Progenitor cell of endocrine pancreas (in vitro differentiated cells): ENCODE data around the gene NEK4. TPM values are rescaled to one million over a fixed set of nuclear protein-coding genes. Genes with fewer than 3 reads are reported as not detected.

Experiments used
- DNase-seq: peaks from one replicate; pipeline ENCODE4 v3.0.0; 2021; ENCODE audit warnings: low spot score; ENCODE audit not compliant: unreplicated experiment
- H3K27ac Mint-ChIP-seq: 2 replicates; pipeline ENCODE4 v1.8.0; 2021; ENCODE audit warnings: mild to moderate bottlenecking, moderate library complexity, mixed read lengths
- H3K27me3 Mint-ChIP-seq: 2 replicates; pipeline ENCODE4 v1.8.0; 2021; ENCODE audit warnings: mixed read lengths
- H3K36me3 Mint-ChIP-seq: 2 replicates; pipeline ENCODE4 v1.8.0; 2022; ENCODE audit warnings: mixed read lengths; ENCODE audit not compliant: insufficient read depth
- H3K4me1 Mint-ChIP-seq: 2 replicates; pipeline ENCODE4 v1.8.0; 2021; ENCODE audit warnings: low read depth, mixed read lengths
- H3K4me3 Mint-ChIP-seq: 2 replicates; pipeline ENCODE4 v1.8.0; 2021; ENCODE audit warnings: low read depth, mild to moderate bottlenecking, moderate library complexity, mixed read lengths
- H3K9me3 Mint-ChIP-seq: 2 replicates; pipeline ENCODE4 v1.8.0; 2021; ENCODE audit warnings: low read depth, mixed read lengths
- total RNA-seq: library from RNA; stranded (reverse); gene quantifications from 2 replicates; pipeline ENCODE4 v1.2.1, GENCODE V29; 2021
- TF ChIP-seq, protein P1 (sequence below): fragments of 200-600 bp; sonication (generic); IDR thresholded peaks from one replicate; pipeline ENCODE4 v1.5.0; 2021; ENCODE audit warnings: antibody characterized with exemption, mild to moderate bottlenecking; ENCODE audit not compliant: unreplicated experiment

Gene NEK4
- total RNA-seq, 1 donor from 2014 or later: 51.1 TPM

DNA sequence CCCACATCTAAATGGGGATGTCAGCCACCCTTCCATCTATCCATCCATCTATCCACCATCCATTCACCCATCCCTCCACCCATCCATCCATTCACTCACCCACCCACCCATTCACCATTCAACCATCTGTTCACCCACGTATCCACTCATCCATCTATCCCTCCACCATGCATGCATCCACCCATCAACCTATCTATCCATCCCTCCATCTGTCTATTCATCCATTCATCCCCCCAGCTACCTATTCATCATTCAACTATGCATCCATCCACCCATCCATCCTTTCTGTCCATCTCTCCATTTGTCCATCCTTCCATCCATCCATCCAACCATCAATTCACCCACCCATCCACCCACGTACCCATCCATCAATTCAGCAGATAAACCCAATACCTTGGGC, 38.4 kb upstream of the NEK4 start:
- Mint-ChIP-seq H3K9me3 (no peaks in the 10 kb centered on the region), H3K27ac (no peak overlapping the region), H3K27me3 (peaks cover 3% of the 10 kb centered on the region), H3K4me3 (no peak overlapping the region), H3K36me3 (no peaks in the 10 kb centered on the region), H3K4me1 (no peaks in the 10 kb centered on the region)
- no peak for DNase-seq
- TF ChIP-seq, protein P1, sequence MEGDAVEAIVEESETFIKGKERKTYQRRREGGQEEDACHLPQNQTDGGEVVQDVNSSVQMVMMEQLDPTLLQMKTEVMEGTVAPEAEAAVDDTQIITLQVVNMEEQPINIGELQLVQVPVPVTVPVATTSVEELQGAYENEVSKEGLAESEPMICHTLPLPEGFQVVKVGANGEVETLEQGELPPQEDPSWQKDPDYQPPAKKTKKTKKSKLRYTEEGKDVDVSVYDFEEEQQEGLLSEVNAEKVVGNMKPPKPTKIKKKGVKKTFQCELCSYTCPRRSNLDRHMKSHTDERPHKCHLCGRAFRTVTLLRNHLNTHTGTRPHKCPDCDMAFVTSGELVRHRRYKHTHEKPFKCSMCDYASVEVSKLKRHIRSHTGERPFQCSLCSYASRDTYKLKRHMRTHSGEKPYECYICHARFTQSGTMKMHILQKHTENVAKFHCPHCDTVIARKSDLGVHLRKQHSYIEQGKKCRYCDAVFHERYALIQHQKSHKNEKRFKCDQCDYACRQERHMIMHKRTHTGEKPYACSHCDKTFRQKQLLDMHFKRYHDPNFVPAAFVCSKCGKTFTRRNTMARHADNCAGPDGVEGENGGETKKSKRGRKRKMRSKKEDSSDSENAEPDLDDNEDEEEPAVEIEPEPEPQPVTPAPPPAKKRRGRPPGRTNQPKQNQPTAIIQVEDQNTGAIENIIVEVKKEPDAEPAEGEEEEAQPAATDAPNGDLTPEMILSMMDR: no peak

DNA sequence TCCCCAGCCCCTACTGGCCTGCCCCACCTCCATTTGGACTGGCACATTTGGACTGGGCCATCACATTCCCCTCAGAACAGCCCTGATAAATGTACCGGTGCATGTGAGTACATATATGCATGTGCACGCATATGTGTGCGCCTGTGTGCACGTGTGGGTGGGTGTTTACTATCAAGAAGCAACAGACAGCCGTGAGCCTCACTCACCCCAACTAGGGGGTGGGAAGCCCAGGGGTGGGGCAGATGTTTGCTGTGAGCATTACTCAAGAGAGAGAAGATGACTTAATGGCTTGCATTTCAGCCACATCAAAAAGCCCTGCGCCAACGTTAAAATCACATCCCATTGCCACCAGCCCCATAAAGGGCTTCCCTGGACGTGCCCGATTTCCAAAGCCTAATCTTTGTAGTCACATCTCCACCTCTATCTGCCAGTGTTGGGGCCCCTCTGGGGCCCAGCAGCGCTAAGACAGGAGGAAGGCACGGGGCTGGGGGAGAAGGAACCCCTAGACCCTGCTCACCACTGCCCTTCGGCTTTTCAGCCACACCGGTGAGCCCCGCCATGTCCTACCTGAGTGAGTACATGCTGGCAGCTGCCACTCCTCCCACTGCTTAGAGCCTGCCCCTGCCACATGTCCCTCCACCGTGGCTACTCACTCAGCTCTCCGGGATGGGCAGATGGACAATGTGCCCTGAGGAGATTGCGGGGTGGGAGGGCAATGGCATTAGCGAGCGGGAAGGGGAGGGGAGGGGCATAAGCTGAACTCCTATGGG, 34.7 kb upstream of the NEK4 start:
- Mint-ChIP-seq H3K27me3 (peaks cover 3% of the 10 kb centered on the region), H3K4me1 (no peaks in the 10 kb centered on the region), H3K4me3 (no peak overlapping the region), H3K36me3 (no peaks in the 10 kb centered on the region), H3K9me3 (no peaks in the 10 kb centered on the region), H3K27ac (no peak overlapping the region)
- DNase-seq: no peak
- TF ChIP-seq, protein P1: no peak

GRCh38 chr3:52801839-52802238, 31.1 kb upstream of the NEK4 start:
- Mint-ChIP-seq H3K4me1 (no peaks in the 10 kb centered on the region), H3K36me3 (no peaks in the 10 kb centered on the region), H3K4me3 (no peak overlapping the region), H3K9me3 (no peaks in the 10 kb centered on the region), H3K27ac (peak overlapping the region; percentile 4), H3K27me3 (no peaks in the 10 kb centered on the region)
- no peak for DNase-seq
- TF ChIP-seq, protein P1: no peak

GRCh38 chr3:52800079-52800478, 29.3 kb upstream of the NEK4 start:
- Mint-ChIP-seq H3K27ac (no peak overlapping the region), H3K36me3 (no peaks in the 10 kb centered on the region), H3K4me1 (no peaks in the 10 kb centered on the region), H3K9me3 (no peaks in the 10 kb centered on the region), H3K27me3 (no peaks in the 10 kb centered on the region), H3K4me3 (no peak overlapping the region)
- TF ChIP-seq, protein P1: no peak
- no peak for DNase-seq

DNA sequence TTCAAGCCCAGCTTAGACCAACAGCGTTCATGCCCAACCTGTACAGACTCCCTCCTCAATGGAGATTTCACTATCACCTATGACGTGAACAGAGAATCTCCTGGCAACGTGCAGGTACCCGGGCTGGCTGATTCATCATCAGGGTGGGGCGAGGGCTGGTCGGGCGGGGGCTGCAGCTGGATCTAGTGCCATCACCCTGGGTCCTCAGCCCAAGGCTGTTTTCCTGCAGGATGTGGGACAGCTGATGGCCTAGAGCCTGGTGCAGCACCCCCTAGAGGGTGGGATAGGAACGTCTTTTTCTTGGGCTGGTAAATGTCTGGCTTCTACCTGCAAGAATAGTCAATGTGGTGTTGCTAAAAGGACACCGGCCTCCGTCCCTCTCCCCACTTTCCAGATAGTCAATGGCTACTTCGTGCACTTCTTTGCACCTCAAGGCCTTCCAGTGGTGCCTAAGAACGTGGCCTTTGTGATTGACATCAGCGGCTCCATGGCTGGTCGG, 28.3 kb upstream of the NEK4 start:
- H3K27ac Mint-ChIP-seq: no peak overlapping the region
- DNase-seq: no peak

More for the DNA sequence above, 28.3 kb upstream of the NEK4 start:
- Mint-ChIP-seq H3K4me1 (peaks cover 3% of the 10 kb centered on the region), H3K9me3 (no peaks in the 10 kb centered on the region), H3K27me3 (no peaks in the 10 kb centered on the region), H3K4me3 (no peak overlapping the region), H3K36me3 (no peaks in the 10 kb centered on the region)
- TF ChIP-seq, protein P1: peak; percentile 53
